ENCODE results near the gene LGALS9.
A peak's percentile ranks its signal among the peaks of the same experiment; 100 is the strongest.

Gene LGALS9

DNA sequence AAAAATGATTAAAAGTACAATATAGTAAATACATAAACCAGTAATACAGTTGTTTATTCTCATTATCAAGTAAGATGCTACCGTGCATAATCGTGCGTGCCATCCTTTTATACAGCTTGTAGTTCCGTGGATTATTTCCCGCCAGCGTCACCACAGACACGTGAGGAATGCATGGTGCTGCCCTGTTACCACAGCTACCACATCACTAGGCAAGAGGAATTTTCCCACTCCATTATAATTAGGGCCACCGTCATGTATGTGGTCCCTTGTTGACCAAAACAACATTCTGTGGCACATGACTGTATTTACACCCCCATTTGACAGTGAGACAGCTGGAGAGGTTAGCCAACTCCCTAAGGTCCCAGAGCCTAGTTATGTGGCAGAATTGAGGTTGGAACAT lies 30.5 kb upstream of the LGALS9 start:
- Histone ChIP-seq H3K4ac (ENCODE audit: low read depth, low read length) (no peak overlapping the region), H3K23ac (ENCODE audit: low read length) (no peak overlapping the region), H3K27ac (ENCODE audit: low read depth, low read length) (no peak overlapping the region), H3K4me2 (ENCODE audit: low read length) (no peak overlapping the region), H2BK15ac (replicated peaks; ENCODE audit: low read depth) (no peak overlapping the region), H2BK5ac (ENCODE audit: low read length) (no peak overlapping the region), H2AK5ac (ENCODE audit: low read length) (no peak overlapping the region), H3K4me3 (ENCODE audit: low read length) (no peak overlapping the region), H3K79me1 (ENCODE audit: low read length) (no peaks in the 10 kb centered on the region), H2BK120ac (ENCODE audit: low read depth, low read length) (no peak overlapping the region), H3K18ac (ENCODE audit: low read length) (no peak overlapping the region), H3K36me3 (ENCODE audit: control insufficient read depth, insufficient read depth, low read length) (no peaks in the 10 kb centered on the region), H4K5ac (ENCODE audit: low read length) (no peak overlapping the region), H3K79me2 (ENCODE audit: control insufficient read depth, insufficient read depth, low read length) (no peaks in the 10 kb centered on the region), H4K8ac (ENCODE audit: low read depth, low read length) (no peak overlapping the region), H3K4me1 (ENCODE audit: control insufficient read depth, low read depth, low read length) (no peaks in the 10 kb centered on the region), H3K27me3 (ENCODE audit: insufficient read depth, low read length, poor library complexity) (no peaks in the 10 kb centered on the region), H3K56ac (ENCODE audit: low read length) (no peak overlapping the region), H3K9ac (ENCODE audit: low read length) (no peak overlapping the region)
- no peak for DNase-seq
- WGBS (ENCODE audit: extremely low coverage, insufficient coverage, low lambda C conversion rate), result no CpG with 5 or more reads among the region's 8 CpGs

DNA sequence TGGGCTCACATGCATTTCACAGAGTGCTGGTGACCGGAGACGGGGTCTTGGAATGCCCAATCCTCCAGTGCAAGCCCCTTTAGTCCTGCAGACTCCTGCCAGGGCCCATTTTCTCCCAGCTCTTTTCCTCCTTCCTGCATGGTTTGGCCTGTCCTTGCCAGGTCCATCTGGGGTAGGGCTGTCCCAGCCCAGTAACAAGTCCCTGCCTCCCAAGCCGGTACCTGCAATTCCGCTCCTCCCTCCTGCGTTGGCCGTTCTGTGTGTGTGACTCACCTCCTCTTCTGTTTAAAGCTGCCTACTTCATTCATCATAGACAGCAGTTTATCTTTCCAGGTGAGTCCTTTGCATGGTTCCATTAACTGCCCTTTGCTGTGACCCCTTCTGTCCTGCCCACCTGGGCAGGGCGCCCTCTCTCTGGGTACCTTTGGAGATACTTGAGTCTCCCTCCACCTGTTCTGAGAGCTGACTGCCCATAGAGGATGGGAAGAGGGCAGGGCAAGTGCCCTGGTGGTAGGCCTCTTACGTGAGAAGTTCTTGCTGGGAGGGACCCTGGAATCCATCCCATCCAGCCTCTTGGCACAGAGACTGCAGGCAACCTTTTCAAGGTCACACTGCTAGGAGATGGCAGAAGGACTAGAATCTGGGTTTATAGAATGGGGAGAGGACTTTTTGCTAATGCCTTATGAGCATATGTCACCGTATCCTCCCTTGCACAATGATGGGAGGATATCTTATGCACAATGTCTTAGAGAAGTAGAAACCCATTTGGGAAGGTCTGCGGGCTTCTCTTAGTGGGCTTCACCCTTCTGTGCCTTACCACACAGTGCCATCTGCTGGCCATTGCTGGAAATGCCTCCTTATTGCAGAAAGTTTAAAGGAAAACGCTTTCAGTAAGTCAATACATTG lies 29.7 kb upstream of the LGALS9 start:
- no peak overlapping the region for H2BK15ac ChIP-seq (replicated peaks; ENCODE audit: low read depth)
- H2BK120ac ChIP-seq (ENCODE audit: low read depth, low read length), result no peak overlapping the region
- H3K79me2 ChIP-seq (ENCODE audit: control insufficient read depth, insufficient read depth, low read length), result no peaks in the 10 kb centered on the region
- H3K27me3 ChIP-seq (ENCODE audit: insufficient read depth, low read length, poor library complexity), result no peaks in the 10 kb centered on the region
- no peak overlapping the region for H3K4me3 ChIP-seq (ENCODE audit: low read length)
- peak; percentile 78 for DNase-seq
- no peaks in the 10 kb centered on the region for H3K4me1 ChIP-seq (ENCODE audit: control insufficient read depth, low read depth, low read length)
- H3K23ac ChIP-seq (ENCODE audit: low read length), result no peak overlapping the region
- no peak overlapping the region for H3K56ac ChIP-seq (ENCODE audit: low read length)
- no peaks in the 10 kb centered on the region for H3K79me1 ChIP-seq (ENCODE audit: low read length)
- H3K4ac ChIP-seq (ENCODE audit: low read depth, low read length), result no peak overlapping the region
- H4K8ac ChIP-seq (ENCODE audit: low read depth, low read length), result no peak overlapping the region
- H3K4me2 ChIP-seq (ENCODE audit: low read length), result no peak overlapping the region
- H2BK5ac ChIP-seq (ENCODE audit: low read length), result no peak overlapping the region
- no CpG with 5 or more reads among the region's 11 CpGs for WGBS (ENCODE audit: extremely low coverage, insufficient coverage, low lambda C conversion rate)
- H3K36me3 ChIP-seq (ENCODE audit: control insufficient read depth, insufficient read depth, low read length), result no peaks in the 10 kb centered on the region
- H3K18ac ChIP-seq (ENCODE audit: low read length), result no peak overlapping the region
- H4K5ac ChIP-seq (ENCODE audit: low read length), result no peak overlapping the region
- no peak overlapping the region for H2AK5ac ChIP-seq (ENCODE audit: low read length)
- no peak overlapping the region for H3K9ac ChIP-seq (ENCODE audit: low read length)
- no peak overlapping the region for H3K27ac ChIP-seq (ENCODE audit: low read depth, low read length)

- no peak overlapping the region for H3K4me3 ChIP-seq (ENCODE audit: low read length)
- no peak overlapping the region for H3K27ac ChIP-seq (ENCODE audit: low read depth, low read length)
- no peaks in the 10 kb centered on the region for H3K4me1 ChIP-seq (ENCODE audit: control insufficient read depth, low read depth, low read length)
- H2BK15ac ChIP-seq (replicated peaks; ENCODE audit: low read depth), result no peak overlapping the region
- no peak overlapping the region for H3K4ac ChIP-seq (ENCODE audit: low read depth, low read length)
- H2AK5ac ChIP-seq (ENCODE audit: low read length), result no peak overlapping the region
- H3K4me2 ChIP-seq (ENCODE audit: low read length), result no peak overlapping the region
- H3K56ac ChIP-seq (ENCODE audit: low read length), result no peak overlapping the region
- H3K79me1 ChIP-seq (ENCODE audit: low read length), result no peaks in the 10 kb centered on the region
- no peak overlapping the region for H3K9ac ChIP-seq (ENCODE audit: low read length)
- no peak for DNase-seq
- no peak overlapping the region for H3K23ac ChIP-seq (ENCODE audit: low read length)
- no peaks in the 10 kb centered on the region for H3K36me3 ChIP-seq (ENCODE audit: control insufficient read depth, insufficient read depth, low read length)
- H3K18ac ChIP-seq (ENCODE audit: low read length), result no peak overlapping the region
- no peaks in the 10 kb centered on the region for H3K27me3 ChIP-seq (ENCODE audit: insufficient read depth, low read length, poor library complexity)
- H4K8ac ChIP-seq (ENCODE audit: low read depth, low read length), result no peak overlapping the region
- no peak overlapping the region for H4K5ac ChIP-seq (ENCODE audit: low read length)
- no CpG with 5 or more reads among the region's 2 CpGs for WGBS (ENCODE audit: extremely low coverage, insufficient coverage, low lambda C conversion rate)
- H2BK120ac ChIP-seq (ENCODE audit: low read depth, low read length), result no peak overlapping the region
- no peaks in the 10 kb centered on the region for H3K79me2 ChIP-seq (ENCODE audit: control insufficient read depth, insufficient read depth, low read length)
- H2BK5ac ChIP-seq (ENCODE audit: low read length), result no peak overlapping the region
These were observed 29.0 kb upstream of the LGALS9 start for GRCh38 chr17:27601975-27602302.

GRCh38 chr17:27602721-27603420 lies 28.1 kb upstream of the LGALS9 start:
- Histone ChIP-seq H2BK5ac (ENCODE audit: low read length) (no peak overlapping the region), H3K4me3 (ENCODE audit: low read length) (no peak overlapping the region), H3K27me3 (ENCODE audit: insufficient read depth, low read length, poor library complexity) (no peaks in the 10 kb centered on the region), H2BK120ac (ENCODE audit: low read depth, low read length) (no peak overlapping the region), H3K79me2 (ENCODE audit: control insufficient read depth, insufficient read depth, low read length) (no peaks in the 10 kb centered on the region), H3K36me3 (ENCODE audit: control insufficient read depth, insufficient read depth, low read length) (peaks cover 2% of the 10 kb centered on the region), H3K4me1 (ENCODE audit: control insufficient read depth, low read depth, low read length) (no peaks in the 10 kb centered on the region), H4K5ac (ENCODE audit: low read length) (no peak overlapping the region), H3K27ac (ENCODE audit: low read depth, low read length) (no peak overlapping the region), H3K4ac (ENCODE audit: low read depth, low read length) (no peak overlapping the region), H3K56ac (ENCODE audit: low read length) (no peak overlapping the region), H3K23ac (ENCODE audit: low read length) (no peak overlapping the region), H3K9ac (ENCODE audit: low read length) (no peak overlapping the region), H2AK5ac (ENCODE audit: low read length) (no peak overlapping the region), H3K79me1 (ENCODE audit: low read length) (no peaks in the 10 kb centered on the region), H3K4me2 (ENCODE audit: low read length) (no peak overlapping the region), H2BK15ac (replicated peaks; ENCODE audit: low read depth) (no peak overlapping the region), H4K8ac (ENCODE audit: low read depth, low read length) (no peak overlapping the region), H3K18ac (ENCODE audit: low read length) (no peak overlapping the region)
- WGBS (ENCODE audit: extremely low coverage, insufficient coverage, low lambda C conversion rate), result no CpG with 5 or more reads among the region's 15 CpGs
- peak; percentile 83 for DNase-seq

DNA sequence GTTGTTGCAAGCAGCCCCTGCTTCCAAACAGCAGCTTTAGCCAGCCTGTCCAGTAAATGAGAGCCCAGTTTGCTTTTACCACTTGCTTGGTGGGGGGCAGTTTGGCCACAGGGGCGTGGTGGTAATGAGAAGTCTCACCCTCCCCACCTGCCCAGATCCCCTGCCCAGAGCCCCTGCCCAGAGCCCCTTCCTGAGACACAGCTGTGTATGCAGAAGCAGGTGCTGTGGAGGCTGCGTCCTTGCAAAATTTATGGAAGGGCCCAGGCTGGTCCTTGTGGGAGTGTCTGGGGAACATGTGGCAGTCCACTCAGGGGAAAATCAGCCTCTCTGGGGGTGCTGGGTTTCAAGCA lies 27.6 kb upstream of the LGALS9 start:
- Histone ChIP-seq H4K5ac (ENCODE audit: low read length) (no peak overlapping the region), H3K4me2 (ENCODE audit: low read length) (no peak overlapping the region), H2BK120ac (ENCODE audit: low read depth, low read length) (no peak overlapping the region), H2BK15ac (replicated peaks; ENCODE audit: low read depth) (no peak overlapping the region), H3K4ac (ENCODE audit: low read depth, low read length) (no peak overlapping the region), H4K8ac (ENCODE audit: low read depth, low read length) (no peak overlapping the region), H3K79me1 (ENCODE audit: low read length) (no peaks in the 10 kb centered on the region), H3K4me3 (ENCODE audit: low read length) (no peak overlapping the region), H3K18ac (ENCODE audit: low read length) (no peak overlapping the region), H3K23ac (ENCODE audit: low read length) (no peak overlapping the region), H2BK5ac (ENCODE audit: low read length) (no peak overlapping the region), H3K27ac (ENCODE audit: low read depth, low read length) (no peak overlapping the region), H3K56ac (ENCODE audit: low read length) (no peak overlapping the region), H3K9ac (ENCODE audit: low read length) (no peak overlapping the region), H3K4me1 (ENCODE audit: control insufficient read depth, low read depth, low read length) (no peaks in the 10 kb centered on the region), H3K27me3 (ENCODE audit: insufficient read depth, low read length, poor library complexity) (no peaks in the 10 kb centered on the region), H2AK5ac (ENCODE audit: low read length) (no peak overlapping the region), H3K79me2 (ENCODE audit: control insufficient read depth, insufficient read depth, low read length) (no peaks in the 10 kb centered on the region), H3K36me3 (ENCODE audit: control insufficient read depth, insufficient read depth, low read length) (peaks cover 2% of the 10 kb centered on the region)
- DNase-seq, result no peak
- WGBS (ENCODE audit: extremely low coverage, insufficient coverage, low lambda C conversion rate), result no CpG with 5 or more reads among the region's 2 CpGs

Data from mesendoderm (in vitro differentiated cells).